ENCODE data around the gene SPTLC2.

The SPTLC2 gene

GRCh38 chr14:77474479-77475177 lies 141.8 kb downstream of the SPTLC2 start:
- Histone ChIP-seq H3K36me3 (ENCODE audit: control insufficient read depth in 4 of 4, insufficient read depth in 4 of 4, low read length in 3 of 4) (peaks cover 0 to 5% (median under 1%) of the 10 kb centered on the region in 4 experiments), H3K4me1 (ENCODE audit: control extremely low read depth in 1 of 4, control insufficient read depth in 4 of 4, insufficient read depth in 4 of 4, low read length in 3 of 4) (no peaks in the 10 kb centered on the region), H3K27ac (ENCODE audit: insufficient read depth in 1 of 2, low read depth in 1 of 2, low read length in 2 of 2, poor library complexity in 1 of 2, severe bottlenecking in 2 of 2) (no peak overlapping the region), H3K9me3 (ENCODE audit: control extremely low read depth in 1 of 5, control insufficient read depth in 4 of 5, insufficient read depth in 2 of 5, low read depth in 1 of 5, low read length in 4 of 5) (no peaks in the 10 kb centered on the region), H3K27me3 (replicated peaks in 2 of 5; ENCODE audit: control insufficient read depth in 4 of 5, insufficient read depth in 5 of 5, low read length in 4 of 5) (no peaks in the 10 kb centered on the region), H3K4me3 (ENCODE audit: control insufficient read depth in 1 of 7, extremely low read depth in 1 of 7, insufficient read depth in 4 of 7, low read depth in 2 of 7, low read length in 6 of 7) (no peak overlapping the region)
- ChIA-PET POLR2A (interaction anchor here (0.5 kb wide), 1 partner anchor 237 kb away, joined by 3 read pairs; no protein-coding TSS in a partner anchor), CTCF (interaction anchor here (1.2 kb wide), 1 partner anchor 8 kb away, joined by 3 read pairs; no protein-coding TSS in a partner anchor)
- WGBS (ENCODE audit: insufficient coverage), result 84% methylated on average over 8 of the region's 9 CpGs
- DNase-seq, result no peak

- Histone ChIP-seq H3K36me3 (ENCODE audit: control insufficient read depth in 4 of 4, insufficient read depth in 4 of 4, low read length in 3 of 4) (peaks cover 0 to 12% (median 6%) of the 10 kb centered on the region in 4 experiments), H3K4me1 (ENCODE audit: control extremely low read depth in 1 of 4, control insufficient read depth in 4 of 4, insufficient read depth in 4 of 4, low read length in 3 of 4) (no peaks in the 10 kb centered on the region), H3K9me3 (ENCODE audit: control extremely low read depth in 1 of 5, control insufficient read depth in 4 of 5, insufficient read depth in 2 of 5, low read depth in 1 of 5, low read length in 4 of 5) (no peaks in the 10 kb centered on the region), H3K27me3 (replicated peaks in 2 of 5; ENCODE audit: control insufficient read depth in 4 of 5, insufficient read depth in 5 of 5, low read length in 4 of 5) (no peaks in the 10 kb centered on the region), H3K4me3 (ENCODE audit: control insufficient read depth in 1 of 7, extremely low read depth in 1 of 7, insufficient read depth in 4 of 7, low read depth in 2 of 7, low read length in 6 of 7) (no peak overlapping the region), H3K27ac (ENCODE audit: insufficient read depth in 1 of 2, low read depth in 1 of 2, low read length in 2 of 2, poor library complexity in 1 of 2, severe bottlenecking in 2 of 2) (no peak overlapping the region)
- POLR2A ChIA-PET, result no interaction called here
- CTCF ChIA-PET, result interaction anchor here (0.6 to 1.2 kb wide), 2 partner anchors 9 to 331 kb away, joined by 3 read pairs; no protein-coding TSS in a partner anchor
- DNase-seq, result no peak
- WGBS (ENCODE audit: insufficient coverage), result 86% methylated on average over 4 of the region's 5 CpGs
Observed at GRCh38 chr14:77473921-77474320, 142.5 kb downstream of the SPTLC2 start.

GRCh38 chr14:77470224-77470870 lies 146.1 kb downstream of the SPTLC2 start:
- Histone ChIP-seq H3K4me1 (ENCODE audit: control extremely low read depth in 1 of 4, control insufficient read depth in 4 of 4, insufficient read depth in 4 of 4, low read length in 3 of 4) (no peaks in the 10 kb centered on the region), H3K36me3 (ENCODE audit: control insufficient read depth in 4 of 4, insufficient read depth in 4 of 4, low read length in 3 of 4) (peaks cover 8 to 42% (median 31%) of the 10 kb centered on the region in 4 experiments), H3K4me3 (ENCODE audit: control insufficient read depth in 1 of 7, extremely low read depth in 1 of 7, insufficient read depth in 4 of 7, low read depth in 2 of 7, low read length in 6 of 7) (no peak overlapping the region), H3K9me3 (ENCODE audit: control extremely low read depth in 1 of 5, control insufficient read depth in 4 of 5, insufficient read depth in 2 of 5, low read depth in 1 of 5, low read length in 4 of 5) (no peaks in the 10 kb centered on the region), H3K27me3 (replicated peaks in 2 of 5; ENCODE audit: control insufficient read depth in 4 of 5, insufficient read depth in 5 of 5, low read length in 4 of 5) (no peaks in the 10 kb centered on the region), H3K27ac (ENCODE audit: insufficient read depth in 1 of 2, low read depth in 1 of 2, low read length in 2 of 2, poor library complexity in 1 of 2, severe bottlenecking in 2 of 2) (no peak overlapping the region)
- CTCF ChIA-PET, result interaction anchor here (1.3 to 1.6 kb wide), 2 partner anchors 8 to 10 kb away, joined by 3 read pairs; no protein-coding TSS in a partner anchor
- WGBS (ENCODE audit: insufficient coverage), result 97% methylated on average over 4 of the region's 5 CpGs
- POLR2A ChIA-PET, result no interaction called here
- no peak for DNase-seq

DNA sequence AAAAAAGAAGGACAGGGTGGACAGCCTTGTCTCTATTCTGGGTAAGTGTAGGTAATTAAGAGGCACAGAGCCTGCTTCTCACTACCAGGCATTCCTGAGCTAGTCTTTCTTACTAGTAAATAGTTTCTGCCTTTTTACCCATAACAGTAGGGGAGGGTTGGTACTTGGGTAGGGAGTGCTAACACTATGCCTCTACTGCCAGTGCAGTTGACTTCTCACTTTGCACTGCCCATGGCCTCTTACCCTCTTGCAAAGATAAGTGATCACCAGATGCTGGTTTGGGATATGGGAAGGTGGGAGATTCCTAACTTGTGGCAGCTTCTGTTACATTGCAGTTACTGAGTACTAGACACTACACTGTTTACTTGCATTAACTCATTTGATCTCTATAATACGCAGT lies 146.9 kb downstream of the SPTLC2 start:
- ChIA-PET CTCF (interaction anchor here (1.3 to 1.6 kb wide), 2 partner anchors 9 to 10 kb away, joined by 3 read pairs; no protein-coding TSS in a partner anchor), POLR2A (no interaction called here)
- Histone ChIP-seq H3K36me3 (ENCODE audit: control insufficient read depth in 4 of 4, insufficient read depth in 4 of 4, low read length in 3 of 4) (peaks cover 11 to 50% (median 39%) of the 10 kb centered on the region in 4 experiments), H3K27me3 (replicated peaks in 2 of 5; ENCODE audit: control insufficient read depth in 4 of 5, insufficient read depth in 5 of 5, low read length in 4 of 5) (no peaks in the 10 kb centered on the region), H3K9me3 (ENCODE audit: control extremely low read depth in 1 of 5, control insufficient read depth in 4 of 5, insufficient read depth in 2 of 5, low read depth in 1 of 5, low read length in 4 of 5) (no peaks in the 10 kb centered on the region), H3K4me1 (ENCODE audit: control extremely low read depth in 1 of 4, control insufficient read depth in 4 of 4, insufficient read depth in 4 of 4, low read length in 3 of 4) (no peaks in the 10 kb centered on the region), H3K27ac (ENCODE audit: insufficient read depth in 1 of 2, low read depth in 1 of 2, low read length in 2 of 2, poor library complexity in 1 of 2, severe bottlenecking in 2 of 2) (no peak overlapping the region), H3K4me3 (ENCODE audit: control insufficient read depth in 1 of 7, extremely low read depth in 1 of 7, insufficient read depth in 4 of 7, low read depth in 2 of 7, low read length in 6 of 7) (no peak overlapping the region)
- no CpG with 5 or more reads among the region's 1 CpG for WGBS (ENCODE audit: insufficient coverage)
- DNase-seq, result no peak

GRCh38 chr14:77469067-77469505 lies 147.4 kb downstream of the SPTLC2 start:
- Histone ChIP-seq H3K27me3 (replicated peaks in 2 of 5; ENCODE audit: control insufficient read depth in 4 of 5, insufficient read depth in 5 of 5, low read length in 4 of 5) (no peaks in the 10 kb centered on the region), H3K9me3 (ENCODE audit: control extremely low read depth in 1 of 5, control insufficient read depth in 4 of 5, insufficient read depth in 2 of 5, low read depth in 1 of 5, low read length in 4 of 5) (no peaks in the 10 kb centered on the region), H3K36me3 (ENCODE audit: control insufficient read depth in 4 of 4, insufficient read depth in 4 of 4, low read length in 3 of 4) (peaks cover 11 to 55% (median 42%) of the 10 kb centered on the region in 4 experiments), H3K4me1 (ENCODE audit: control extremely low read depth in 1 of 4, control insufficient read depth in 4 of 4, insufficient read depth in 4 of 4, low read length in 3 of 4) (no peaks in the 10 kb centered on the region), H3K4me3 (ENCODE audit: control insufficient read depth in 1 of 7, extremely low read depth in 1 of 7, insufficient read depth in 4 of 7, low read depth in 2 of 7, low read length in 6 of 7) (no peak overlapping the region), H3K27ac (ENCODE audit: insufficient read depth in 1 of 2, low read depth in 1 of 2, low read length in 2 of 2, poor library complexity in 1 of 2, severe bottlenecking in 2 of 2) (no peak overlapping the region)
- 96% methylated on average over 10 of the region's 14 CpGs for WGBS (ENCODE audit: insufficient coverage)
- CTCF ChIA-PET, result interaction anchor here (1.3 to 1.6 kb wide), 2 partner anchors 9 to 10 kb away, joined by 3 read pairs; no protein-coding TSS in a partner anchor
- POLR2A ChIA-PET, result no interaction called here
- DNase-seq, result no peak

GRCh38 chr14:77467801-77468200 lies 148.6 kb downstream of the SPTLC2 start:
- no peak for DNase-seq
- ChIA-PET CTCF (interaction anchor here (0.5 to 1.9 kb wide), 2 partner anchors 16 to 54 kb away, joined by 3 read pairs; no protein-coding TSS in a partner anchor), POLR2A (no interaction called here)
- Histone ChIP-seq H3K4me3 (ENCODE audit: control insufficient read depth in 1 of 7, extremely low read depth in 1 of 7, insufficient read depth in 4 of 7, low read depth in 2 of 7, low read length in 6 of 7) (no peak overlapping the region), H3K27me3 (replicated peaks in 2 of 5; ENCODE audit: control insufficient read depth in 4 of 5, insufficient read depth in 5 of 5, low read length in 4 of 5) (no peaks in the 10 kb centered on the region), H3K36me3 (ENCODE audit: control insufficient read depth in 4 of 4, insufficient read depth in 4 of 4, low read length in 3 of 4) (peaks cover 14 to 65% (median 51%) of the 10 kb centered on the region in 4 experiments), H3K9me3 (ENCODE audit: control extremely low read depth in 1 of 5, control insufficient read depth in 4 of 5, insufficient read depth in 2 of 5, low read depth in 1 of 5, low read length in 4 of 5) (no peaks in the 10 kb centered on the region), H3K27ac (ENCODE audit: insufficient read depth in 1 of 2, low read depth in 1 of 2, low read length in 2 of 2, poor library complexity in 1 of 2, severe bottlenecking in 2 of 2) (no peak overlapping the region), H3K4me1 (ENCODE audit: control extremely low read depth in 1 of 4, control insufficient read depth in 4 of 4, insufficient read depth in 4 of 4, low read length in 3 of 4) (no peaks in the 10 kb centered on the region)
- 95% methylated on average over 2 of the region's 5 CpGs for WGBS (ENCODE audit: insufficient coverage)

Measured in common myeloid progenitor, CD34-positive (primary cell).